ENCODE data around the gene MRPL58.
A peak's percentile ranks its signal among the peaks of the same experiment; 100 is the strongest.
"Not testable (repeated sequence)": the region's sequence is repeated elsewhere in the genome, so short reads cannot be mapped to it uniquely, and the experiment has no call there.

MRPL58 gene

DNA sequence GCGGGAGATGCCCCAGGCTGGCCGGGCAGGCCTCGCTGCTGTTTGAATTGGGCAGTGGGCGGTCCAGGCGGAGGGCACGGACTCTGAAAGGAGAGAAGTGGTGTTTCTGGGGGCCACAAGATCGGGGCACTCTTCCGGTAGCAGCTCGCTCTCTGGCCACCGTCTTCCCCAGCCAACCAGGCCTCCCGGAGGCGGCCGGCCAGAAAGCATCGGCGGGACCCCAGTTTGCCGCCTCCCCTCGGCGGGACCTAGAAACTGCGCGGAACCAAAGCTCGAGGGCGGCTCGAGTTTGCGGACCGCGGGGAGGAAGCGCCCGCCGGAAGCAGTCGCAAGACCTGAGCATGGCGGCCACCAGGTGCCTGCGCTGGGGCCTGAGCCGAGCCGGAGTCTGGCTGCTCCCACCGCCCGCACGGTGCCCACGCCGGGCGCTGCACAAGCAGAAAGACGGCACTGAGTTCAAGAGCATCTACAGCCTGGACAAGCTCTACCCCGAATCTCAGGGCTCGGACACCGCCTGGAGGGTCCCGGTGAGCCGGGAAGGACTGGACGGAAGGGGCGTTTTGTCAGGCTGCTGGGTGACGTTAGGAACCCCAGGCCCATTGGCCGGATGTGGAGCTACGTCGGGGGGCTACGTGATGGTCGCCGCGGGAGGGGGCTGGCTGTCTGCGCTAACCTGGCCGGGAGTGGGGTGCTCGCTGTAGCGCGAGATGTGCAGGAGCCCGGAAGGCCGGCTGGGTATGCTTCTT lies at the start of gene MRPL58:
MRPL58 (plus strand) TSS at position 325 of the 746 bp plus-strand sequence; CDS start at position 342, 17 bp downstream.
- peak; percentile 88 for DNase-seq (ENCODE audit: low spot score)

DNA sequence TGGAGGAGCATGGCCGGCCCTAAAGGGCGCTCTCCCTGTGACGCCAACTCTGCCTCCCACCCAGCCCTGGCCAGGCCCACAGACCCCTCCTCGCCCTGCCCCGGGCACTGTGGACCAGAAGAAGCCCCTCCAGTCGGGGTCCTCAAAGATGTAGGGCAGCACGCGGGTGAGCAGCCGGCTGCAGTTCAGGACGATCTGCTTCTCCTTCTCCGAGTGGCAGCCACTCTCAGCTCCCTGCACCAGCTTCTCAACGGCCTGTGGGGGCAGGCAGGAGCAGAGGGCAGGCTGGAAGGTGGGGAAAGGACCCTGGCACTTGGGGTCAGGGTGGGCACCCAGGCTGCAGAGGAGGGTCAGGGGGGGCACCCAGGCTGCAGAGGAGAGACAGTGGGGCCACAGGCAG lies 48.8 kb upstream of the MRPL58 start:
- DNase-seq (ENCODE audit: low spot score), result no peak

DNA sequence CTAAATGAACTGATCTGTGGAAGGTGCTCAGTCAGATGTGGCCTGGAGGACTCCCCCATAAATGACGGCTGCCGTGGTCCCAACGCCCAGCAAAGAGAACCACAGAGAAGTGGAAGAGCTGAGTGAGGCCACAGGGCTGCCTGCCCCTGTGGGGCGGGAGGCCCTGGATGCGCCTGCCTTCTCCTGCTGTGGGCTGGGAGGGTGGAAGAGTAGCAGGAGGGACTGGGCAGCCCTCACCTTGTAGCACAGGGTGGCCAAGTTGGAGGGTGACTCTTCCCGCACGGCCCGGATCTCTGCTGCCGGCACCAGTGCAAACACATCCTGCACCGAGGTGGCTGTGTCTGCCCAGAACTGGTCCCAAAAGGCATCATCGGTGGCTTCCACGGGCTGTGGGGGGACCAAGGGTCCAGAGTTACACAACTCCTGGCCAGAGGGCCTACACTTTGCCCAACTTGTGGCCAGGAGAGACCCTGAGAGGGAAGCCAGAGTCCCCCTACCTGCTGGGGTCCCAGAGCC lies 48.2 kb upstream of the MRPL58 start:
- DNase-seq (ENCODE audit: low spot score), result no peak

DNA sequence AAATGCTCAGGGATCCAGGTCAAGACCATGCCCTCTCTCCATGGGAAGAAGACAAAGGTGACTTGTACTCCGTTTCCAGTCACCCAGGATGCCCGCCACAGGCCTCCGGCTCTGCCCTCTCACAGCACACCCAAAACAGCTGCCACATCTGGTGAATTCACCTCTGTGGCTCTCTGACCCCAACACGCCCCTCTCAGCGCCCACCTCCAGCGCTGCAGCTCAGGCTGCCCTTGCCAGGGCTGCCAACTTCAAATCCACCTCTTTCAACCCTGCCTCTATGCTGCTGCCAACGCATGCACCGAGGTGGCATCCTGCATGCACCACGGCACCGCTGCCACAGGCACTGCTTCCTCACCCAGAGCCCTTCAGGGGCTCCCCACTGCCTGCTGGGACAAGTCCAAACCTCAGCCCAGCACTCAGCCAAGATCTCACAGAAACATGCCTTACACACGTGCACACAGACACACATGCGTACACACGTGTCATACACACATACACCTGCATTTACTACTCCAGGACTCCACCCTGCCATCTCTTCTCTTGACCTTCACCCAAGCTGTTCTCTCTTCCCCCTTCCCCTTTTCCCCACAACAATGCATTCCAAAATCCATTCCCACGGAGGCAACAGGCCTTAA lies 47.4 kb upstream of the MRPL58 start:
- DNase-seq (ENCODE audit: low spot score), result no peak

DNA sequence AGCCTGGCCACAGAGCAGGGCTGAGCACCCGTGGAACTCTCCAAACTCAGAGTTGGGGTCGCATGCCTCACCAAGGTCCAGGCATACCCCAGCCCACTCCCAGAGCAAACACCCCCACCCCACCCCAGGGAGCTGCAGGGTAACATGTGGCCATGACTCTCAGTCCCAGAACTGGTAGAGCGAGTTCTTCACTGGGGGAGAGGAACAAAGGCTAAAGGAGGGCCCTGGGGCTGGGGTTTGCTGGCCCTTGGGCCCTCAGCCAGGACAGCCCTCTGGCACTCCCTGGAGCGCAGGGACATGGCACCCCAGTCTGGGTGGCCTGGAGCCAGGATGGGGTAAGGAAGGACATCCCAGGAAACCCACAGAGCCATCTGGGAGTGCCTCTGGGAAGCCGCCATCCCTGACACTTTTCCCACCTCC lies 44.1 kb upstream of the MRPL58 start:
- no peak for DNase-seq (ENCODE audit: low spot score)

DNA sequence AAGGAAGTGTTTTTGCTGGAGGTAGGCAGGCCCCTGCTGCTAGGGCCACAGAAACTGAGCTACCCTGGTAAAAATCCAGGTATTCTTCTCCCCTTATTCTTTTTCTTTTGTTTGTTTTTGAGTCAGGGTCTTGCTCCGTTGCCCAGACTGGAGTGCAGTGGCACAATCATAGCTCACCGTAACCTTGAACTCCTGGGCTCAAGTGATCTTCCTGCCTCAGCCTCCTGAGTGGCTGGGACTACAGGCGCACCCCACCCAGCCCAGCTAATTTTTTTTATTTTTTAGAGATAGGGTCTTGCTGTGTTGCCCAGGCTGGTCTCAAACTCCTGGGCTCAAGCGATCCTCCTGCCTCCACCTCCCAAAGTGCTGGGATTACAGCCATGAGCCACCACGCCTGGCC lies 43.0 kb upstream of the MRPL58 start:
- DNase-seq (ENCODE audit: low spot score), result not testable (repeated sequence)

DNA sequence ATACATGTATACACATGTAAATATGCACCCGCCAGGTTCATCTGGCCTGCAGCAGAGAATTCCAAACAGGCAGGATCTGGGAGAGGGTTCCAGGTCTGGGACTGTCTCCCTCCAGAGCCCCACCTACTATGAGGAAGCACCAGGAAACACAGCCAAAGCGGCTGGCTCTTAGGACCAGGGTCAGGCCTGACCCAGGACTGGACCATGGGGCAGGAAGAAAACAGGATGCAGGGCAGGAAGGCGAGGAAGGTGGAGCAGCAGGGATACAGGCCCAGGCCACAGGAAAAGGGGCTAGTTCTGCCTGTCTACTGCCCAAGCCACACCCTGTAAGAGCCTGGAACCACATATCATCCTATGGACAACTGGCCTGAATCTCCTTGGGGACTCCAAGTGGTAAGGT lies 42.1 kb upstream of the MRPL58 start:
- no peak for DNase-seq (ENCODE audit: low spot score)

DNA sequence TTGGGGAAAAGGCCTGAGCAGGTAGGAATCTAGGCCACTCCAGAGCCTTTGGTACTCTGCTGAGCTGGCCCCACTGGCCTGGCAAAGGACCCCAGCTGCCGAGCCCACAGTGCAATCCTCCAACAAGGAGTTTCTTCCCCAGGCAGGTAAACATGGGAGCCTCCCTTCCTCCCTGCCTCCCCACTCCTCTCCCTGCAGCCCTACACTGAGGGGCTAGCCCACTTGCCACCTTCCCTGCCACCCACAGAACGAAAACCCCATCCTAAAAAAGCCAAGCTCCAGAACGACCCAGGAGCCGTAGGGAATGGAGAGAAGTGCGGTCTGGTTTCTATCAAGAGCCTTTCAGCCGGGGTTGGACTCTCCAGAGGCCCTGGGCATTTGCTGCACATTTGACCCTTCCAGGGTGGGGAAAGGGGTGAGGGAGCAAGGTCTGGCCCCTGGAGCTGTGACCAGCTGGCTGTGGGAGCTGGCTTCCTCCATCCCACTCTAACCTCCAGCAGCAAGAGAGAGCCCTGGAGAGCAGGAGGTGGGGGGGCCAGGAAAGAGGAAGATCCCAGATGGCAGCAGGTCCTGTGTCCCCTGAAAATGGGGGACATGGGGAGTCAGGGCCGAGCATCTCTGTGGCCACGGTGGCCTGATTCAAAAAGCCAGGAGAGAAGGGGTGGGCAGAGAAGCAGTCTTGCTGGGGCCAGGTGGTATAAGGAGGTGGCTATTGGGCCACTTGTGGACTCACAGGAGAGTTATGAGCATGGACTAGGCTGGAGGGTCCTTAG lies 41.2 kb upstream of the MRPL58 start:
- DNase-seq (ENCODE audit: low spot score), result no peak

DNA sequence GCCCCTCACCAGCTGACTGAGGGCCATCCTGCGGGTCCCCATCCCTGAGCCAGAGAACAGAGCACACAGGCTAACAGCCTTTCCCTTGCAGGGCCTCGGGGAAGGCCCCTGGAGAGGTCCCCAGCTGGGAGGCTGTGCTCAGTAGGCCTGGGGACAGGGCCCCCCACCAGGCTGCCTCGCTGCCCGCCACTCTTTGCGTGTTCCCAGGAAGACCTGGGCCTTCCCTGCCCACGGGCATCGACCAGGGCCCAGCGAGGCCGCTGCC lies 40.7 kb upstream of the MRPL58 start:
- no peak for DNase-seq (ENCODE audit: low spot score)

DNA sequence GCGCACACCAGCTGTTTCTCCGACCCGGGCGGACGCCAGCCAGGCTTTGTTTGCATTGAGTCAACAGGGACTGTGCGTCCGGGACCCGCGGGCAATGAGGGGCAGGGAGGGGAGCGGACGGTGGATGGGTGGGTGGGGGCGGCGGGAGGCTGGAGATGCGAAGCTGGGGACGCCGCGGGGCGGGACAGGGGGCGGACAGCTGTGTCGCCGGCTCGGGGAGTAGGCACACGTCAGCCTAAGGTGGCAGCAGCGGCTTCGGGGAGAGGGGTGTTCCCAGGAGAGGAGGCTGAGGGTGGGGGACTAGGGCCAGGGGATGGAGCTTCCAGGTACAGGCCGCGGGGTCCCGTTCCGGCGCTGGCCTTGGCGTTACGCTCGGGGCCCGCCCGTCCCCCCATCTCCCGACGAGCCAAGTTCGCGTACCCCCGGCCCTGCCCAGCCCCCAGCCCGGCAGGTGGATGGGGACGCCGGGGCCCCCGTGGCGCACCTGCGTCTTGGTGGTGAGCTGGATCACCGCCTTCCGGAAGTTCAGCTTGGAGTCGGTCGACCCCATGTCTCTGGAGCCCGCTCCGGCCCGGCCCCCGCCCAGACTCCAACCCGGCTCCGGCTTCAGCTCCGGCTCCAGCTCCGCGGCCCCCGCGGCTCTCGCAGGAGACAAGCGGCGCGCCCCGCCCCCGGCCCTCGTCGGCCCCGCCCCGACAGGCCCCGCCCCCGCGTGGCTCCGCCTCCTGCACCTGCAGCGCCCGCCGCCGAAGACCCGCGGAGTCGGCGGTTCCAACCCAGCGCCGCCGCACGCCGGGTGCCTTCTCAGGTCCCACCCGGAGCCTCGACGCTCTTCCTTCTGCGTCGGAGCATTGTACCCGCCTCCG lies 40.1 kb upstream of the MRPL58 start, which contains the start of gene HID1:
HID1 (minus strand) TSS at position 653 of the 866 bp plus-strand sequence; CDS start at position 550, 103 bp downstream.
- peak; percentile 53 for DNase-seq (ENCODE audit: low spot score)

DNA sequence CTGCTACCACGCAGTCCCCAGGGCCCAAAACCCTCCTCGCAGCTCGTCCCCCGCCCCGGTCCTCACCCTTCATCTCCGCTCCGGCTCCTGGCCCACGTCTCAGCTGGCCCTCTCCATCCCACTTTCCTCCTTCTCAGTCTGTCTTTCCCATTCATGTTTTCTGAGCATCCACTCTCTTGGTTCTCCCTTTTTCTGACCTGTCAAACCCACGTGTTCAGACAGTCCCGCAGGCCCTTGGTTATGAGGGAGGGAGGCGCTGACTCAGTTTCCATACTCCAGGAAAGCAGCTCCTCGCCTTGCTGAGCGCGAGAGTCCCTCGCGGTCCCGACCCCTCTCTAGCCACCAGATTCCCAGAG lies 39.5 kb upstream of the MRPL58 start:
- no peak for DNase-seq (ENCODE audit: low spot score)

DNA sequence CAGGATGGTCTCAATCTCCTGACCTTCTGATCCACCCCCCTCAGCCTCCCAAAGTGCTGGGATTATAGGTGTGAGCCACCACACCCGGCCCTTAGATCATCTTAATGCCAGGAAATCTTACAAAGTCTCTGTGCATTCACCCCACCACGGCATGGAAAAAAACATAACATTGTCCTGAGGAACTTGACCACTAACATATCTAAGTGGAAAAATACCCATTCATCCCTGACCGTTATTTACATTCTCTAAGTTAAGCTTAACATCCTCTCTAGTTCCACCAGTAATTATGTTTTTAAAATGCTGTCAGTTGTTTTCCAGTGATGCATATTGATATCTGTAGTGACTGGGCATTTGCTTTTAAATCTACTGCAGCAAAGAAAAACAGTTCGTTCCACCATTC lies 36.5 kb upstream of the MRPL58 start:
- no peak for DNase-seq (ENCODE audit: low spot score)

DNA sequence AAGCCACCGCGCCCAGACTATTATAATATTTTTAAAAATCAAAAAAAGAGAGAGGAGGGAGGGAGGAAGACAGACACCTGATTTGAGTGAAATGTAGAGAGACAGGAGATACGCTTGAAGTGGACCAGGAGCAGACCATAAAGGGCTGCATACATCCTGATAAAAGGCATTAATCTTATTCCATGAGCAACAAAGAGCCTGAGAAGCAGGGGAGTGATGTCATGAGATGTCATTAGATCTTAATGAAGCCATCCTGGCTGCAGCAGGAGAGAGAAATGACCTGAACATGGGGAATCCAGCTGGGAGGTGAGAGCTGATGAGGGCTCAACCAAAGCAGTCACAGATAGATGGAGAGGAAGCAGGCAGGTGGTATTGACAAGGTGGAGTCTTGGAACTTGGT lies 34.7 kb upstream of the MRPL58 start:
- DNase-seq (ENCODE audit: low spot score), result no peak

DNA sequence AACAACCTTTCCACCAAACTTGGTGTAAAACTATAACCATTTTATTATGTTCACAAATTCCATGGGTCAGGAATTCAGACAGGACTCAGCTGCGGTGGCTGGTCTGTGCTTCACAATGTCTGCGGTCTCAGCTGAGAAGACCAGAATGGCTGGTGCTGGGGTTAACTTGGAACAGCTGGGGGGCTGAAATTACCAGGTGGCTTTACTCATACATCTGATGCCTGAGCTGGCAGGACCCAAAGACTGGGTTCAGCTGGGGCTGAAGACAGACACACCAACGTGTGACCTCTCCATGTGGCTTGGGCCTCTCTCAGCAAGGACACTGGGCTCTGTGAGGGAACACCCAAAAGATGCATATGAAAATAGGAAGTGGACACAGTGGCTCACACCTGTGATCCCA lies 34.2 kb upstream of the MRPL58 start:
- no peak for DNase-seq (ENCODE audit: low spot score)

DNA sequence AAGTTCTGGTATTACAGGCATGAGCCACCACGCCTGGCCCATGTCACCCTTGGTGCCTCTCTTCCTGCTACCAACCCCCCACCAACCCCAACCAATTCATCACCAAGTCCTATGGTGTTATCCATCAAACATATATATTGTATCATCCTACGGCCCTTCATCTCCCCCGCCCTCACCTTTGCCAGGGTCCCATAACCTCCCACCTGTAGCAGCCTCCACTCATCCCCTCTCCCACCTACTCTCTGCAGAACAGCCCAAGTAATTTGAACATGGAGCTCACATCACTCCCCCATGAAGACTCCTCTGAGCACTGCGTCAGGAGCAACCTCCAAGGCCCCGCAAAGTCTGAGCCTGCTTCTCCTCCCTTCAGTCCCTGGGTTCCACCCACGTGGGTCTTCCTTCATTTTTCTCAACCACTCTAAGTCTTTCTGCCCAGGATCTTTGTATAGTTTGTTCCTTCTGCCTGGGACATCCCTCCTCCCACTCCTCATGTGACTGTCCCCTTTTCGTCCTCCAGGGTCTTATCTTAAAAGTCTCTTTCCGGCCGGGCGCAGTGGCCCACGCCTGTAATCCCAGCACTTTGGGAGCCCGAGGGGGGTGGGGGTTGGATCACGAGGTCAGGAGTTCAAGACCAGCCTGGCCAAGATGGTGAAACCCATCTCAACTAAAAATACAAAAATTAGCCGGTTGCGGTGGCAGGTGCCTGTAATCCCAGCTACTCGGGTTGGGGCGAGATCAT lies 32.9 kb upstream of the MRPL58 start:
- no peak for DNase-seq (ENCODE audit: low spot score)

DNA sequence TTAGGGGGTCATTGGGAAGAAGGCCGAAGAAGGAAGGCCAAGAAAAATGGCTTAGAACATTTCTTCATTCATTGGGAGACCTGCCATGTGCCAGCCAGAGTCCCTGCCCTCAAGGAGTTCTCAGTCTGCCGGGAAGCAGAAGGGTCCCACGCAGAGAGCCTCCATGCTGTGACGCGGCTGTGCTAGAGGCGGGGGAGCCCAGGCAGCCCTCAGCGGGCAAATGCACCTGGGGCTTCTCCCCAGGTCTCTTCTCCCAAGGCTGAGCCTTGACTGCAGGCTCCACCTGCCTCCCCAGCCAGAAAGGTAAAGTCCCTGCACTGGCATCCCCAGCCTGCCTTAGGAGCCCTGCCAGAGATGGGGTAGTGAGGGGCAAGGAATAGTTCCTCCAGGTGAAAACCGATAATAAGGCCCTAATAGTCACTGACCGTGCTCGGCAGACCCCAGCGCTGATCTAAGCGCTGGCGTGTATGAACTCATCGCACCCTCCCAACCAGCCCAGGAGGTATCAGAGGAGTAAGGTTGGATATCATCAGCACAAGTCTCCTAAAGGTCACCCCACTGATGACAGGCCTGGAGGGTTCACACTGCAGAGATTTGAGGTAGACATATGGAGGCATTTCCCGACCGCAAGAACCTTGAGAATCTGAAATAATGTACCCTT lies 31.0 kb upstream of the MRPL58 start:
- DNase-seq (ENCODE audit: low spot score), result no peak

DNA sequence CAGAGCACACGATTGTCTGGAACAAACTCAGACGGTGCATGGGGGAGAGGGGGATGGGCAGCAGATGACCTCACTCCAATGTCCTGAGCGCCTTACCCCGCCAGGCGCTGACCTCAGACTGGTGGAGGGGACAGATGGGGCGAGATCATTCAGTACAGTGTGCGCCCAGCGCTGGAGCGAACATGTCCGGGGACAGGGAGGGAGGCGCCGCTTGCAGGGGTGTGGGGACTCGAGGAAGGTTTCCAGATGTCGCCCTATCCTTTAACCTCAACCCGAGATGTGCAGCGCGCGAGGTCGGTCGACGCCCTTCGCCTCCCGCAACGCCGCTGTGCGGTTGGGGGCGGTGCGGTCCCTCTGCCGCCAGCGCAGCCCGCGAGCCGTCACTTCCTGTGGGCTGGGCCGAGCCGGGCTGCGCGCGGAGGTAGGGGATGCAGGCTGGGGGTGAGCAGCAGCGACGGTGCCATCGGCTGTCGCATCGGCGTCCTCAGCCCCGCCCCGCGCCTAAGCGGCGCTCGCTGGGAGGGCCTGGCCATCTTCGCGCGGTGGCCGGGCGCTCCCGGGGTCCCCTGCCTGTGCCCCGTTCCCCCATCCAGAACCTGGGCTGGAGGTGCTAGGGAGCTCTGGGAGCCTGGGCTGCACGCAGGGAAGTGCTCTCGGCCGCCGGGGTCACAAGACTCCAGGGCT lies 30.3 kb upstream of the MRPL58 start:
- DNase-seq (ENCODE audit: low spot score), result peak; percentile 75

DNA sequence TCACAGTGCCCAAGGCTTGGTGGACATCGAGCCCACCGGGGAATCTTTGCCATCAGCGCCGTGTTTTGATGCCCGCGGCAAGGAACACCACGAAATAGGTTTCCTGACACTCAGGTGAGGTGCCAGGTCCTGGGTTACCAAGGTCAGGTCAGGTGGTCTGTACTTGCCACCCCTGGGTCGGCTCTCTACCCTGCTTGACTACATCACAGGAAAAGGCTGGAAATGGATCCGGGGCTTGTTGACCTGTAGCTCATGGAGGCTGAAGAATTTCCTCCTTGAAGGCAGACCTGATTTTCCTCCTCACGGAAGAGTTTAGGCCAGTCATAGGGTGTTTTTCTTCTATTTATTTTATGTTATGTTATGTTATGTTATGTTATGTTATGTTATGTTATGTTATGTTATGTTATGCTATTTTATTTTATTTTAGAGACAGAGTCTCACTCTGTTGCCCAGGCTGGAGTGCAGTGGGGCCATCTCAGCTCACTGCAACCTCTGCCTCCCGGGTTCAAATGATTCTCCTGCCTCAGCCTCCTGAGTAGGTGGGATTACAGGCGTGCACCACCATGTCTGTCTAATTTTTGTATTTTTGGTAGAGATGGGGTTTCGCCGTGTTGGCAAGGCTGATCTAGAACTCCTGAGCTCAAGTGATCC lies 29.7 kb upstream of the MRPL58 start:
- not testable (repeated sequence) for DNase-seq (ENCODE audit: low spot score)

DNA sequence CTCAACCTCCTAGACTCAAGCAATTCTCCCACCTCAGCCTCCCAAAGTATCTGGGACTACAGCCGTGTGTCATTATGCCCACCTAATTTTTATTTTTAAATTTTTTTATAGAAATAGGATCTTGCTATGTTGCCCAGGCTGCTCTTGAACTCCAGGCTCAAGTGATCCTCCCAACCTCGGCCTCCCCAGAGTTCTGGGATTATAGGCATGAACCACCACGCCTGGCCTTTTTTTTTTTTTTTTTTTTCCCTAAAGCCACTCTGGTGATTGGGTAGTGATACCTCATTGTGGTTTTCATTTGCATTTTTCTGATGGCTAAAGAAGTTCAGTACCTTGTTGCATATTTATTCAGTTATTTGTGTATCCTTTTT lies 26.3 kb upstream of the MRPL58 start:
- DNase-seq (ENCODE audit: low spot score), result no peak

DNA sequence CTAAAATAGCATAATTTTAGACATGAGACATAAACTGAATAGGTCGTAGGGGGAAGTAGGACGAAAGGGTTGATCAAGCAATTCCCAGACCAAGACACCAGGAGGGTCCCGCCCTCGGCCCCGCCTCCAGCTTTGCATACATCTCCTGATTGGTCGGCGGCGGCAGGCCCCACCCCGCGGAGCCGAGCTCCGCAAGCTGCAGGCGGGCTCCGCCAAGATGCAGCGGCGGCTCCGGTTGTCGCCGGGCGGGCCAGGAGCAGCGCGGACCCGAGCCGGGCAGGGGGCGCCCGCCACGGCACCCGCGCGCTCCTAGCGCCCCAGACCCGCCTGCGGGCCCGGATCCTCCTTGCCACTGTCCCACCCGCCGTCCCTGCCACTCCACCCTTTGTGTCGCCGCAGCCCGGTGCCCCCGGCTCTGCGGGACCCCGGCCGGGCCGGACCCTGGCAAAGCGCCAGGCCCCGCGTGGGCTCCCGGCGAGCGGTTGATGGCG lies 25.0 kb upstream of the MRPL58 start, which contains the start of gene CDR2L:
CDR2L (plus strand) TSS at position 215 of the 491 bp plus-strand sequence. CDS start 412 bp downstream, outside the sequence.
- peak; percentile 97 for DNase-seq (ENCODE audit: low spot score)
